HTR-8/SVneo (cell line): Measurements from ENCODE around the gene GRAMD1A.

Source experiments
- DNase-seq: peaks from one replicate; pipeline ENCODE4 v3.0.0; 2011; ENCODE audit warnings: low spot score, mixed read lengths; ENCODE audit not compliant: insufficient read length
- FAIRE-seq: peaks from 2 replicates; lab custom pipeline; 2011; peaks lifted over from hg19 to GRCh38; lab: Jason Lieb, UNC

The GRAMD1A gene

GRCh38 chr19:35033067-35034004 is 33.2 kb downstream of the GRAMD1A start:
- DNase-seq: no peak

GRCh38 chr19:35034005-35034502 is 33.9 kb downstream of the GRAMD1A start:
- FAIRE-seq: no peak
- DNase-seq: no peak

More at GRCh38 chr19:35033067-35034004, 33.2 kb downstream of the GRAMD1A start:
- no peak for FAIRE-seq

- FAIRE-seq (no peak), DNase-seq (no peak)
Observed at GRCh38 chr19:35034588-35035382, 34.7 kb downstream of the GRAMD1A start.

GRCh38 chr19:35037716-35038622 is 37.8 kb downstream of the GRAMD1A start:
- FAIRE-seq (no peak), DNase-seq (no peak)

- FAIRE-seq (no peak), DNase-seq (no peak)
Observed at GRCh38 chr19:35038623-35039512, 38.7 kb downstream of the GRAMD1A start.

GRCh38 chr19:35039881-35040825 is 40.0 kb downstream of the GRAMD1A start:
- no peak for DNase-seq
- no peak for FAIRE-seq

DNA sequence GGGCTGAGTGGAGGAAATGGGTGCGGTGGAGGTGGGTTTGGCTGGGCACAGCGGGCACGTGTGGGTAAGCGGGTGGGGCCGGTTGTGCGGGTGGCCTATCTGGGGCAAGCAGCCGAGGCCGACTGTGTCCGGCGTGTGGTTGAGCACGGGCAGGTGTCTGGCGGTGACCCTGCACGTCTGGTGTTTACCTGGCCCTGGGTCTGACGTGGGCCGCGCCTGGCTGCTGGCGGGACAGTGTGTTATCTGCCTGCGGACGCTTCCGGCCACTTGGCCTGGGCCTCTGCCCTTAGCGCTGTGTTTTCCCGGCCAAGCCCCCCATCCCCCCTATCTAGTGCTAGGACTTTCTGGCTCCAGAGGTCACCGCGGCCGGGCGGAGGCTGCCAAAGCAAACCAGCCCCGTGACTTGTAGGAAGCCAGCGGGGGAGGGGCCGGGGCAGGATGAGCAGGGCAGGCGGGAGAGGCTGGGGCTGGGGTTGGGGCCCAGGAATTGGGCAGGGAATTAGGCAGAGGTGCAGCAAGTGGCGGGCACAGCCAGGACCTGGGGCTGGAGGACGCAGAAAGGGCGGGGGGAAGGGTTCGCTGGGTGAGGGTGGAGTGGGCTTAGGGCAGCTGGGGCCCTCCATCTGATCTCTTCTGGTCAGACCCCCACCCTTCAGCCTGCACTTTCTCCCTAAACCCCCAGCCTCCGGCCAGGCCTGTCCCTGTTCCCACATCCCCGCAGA is 40.9 kb downstream of the GRAMD1A start:
- FAIRE-seq (no peak), DNase-seq (no peak)

GRCh38 chr19:35041548-35042055 is 41.5 kb downstream of the GRAMD1A start, which contains the start of gene HPN:
Gene HPN (plus strand): TSS chr19:35041721. CDS start chr19:35042507, 786 bp downstream.
- FAIRE-seq: no peak

DNA sequence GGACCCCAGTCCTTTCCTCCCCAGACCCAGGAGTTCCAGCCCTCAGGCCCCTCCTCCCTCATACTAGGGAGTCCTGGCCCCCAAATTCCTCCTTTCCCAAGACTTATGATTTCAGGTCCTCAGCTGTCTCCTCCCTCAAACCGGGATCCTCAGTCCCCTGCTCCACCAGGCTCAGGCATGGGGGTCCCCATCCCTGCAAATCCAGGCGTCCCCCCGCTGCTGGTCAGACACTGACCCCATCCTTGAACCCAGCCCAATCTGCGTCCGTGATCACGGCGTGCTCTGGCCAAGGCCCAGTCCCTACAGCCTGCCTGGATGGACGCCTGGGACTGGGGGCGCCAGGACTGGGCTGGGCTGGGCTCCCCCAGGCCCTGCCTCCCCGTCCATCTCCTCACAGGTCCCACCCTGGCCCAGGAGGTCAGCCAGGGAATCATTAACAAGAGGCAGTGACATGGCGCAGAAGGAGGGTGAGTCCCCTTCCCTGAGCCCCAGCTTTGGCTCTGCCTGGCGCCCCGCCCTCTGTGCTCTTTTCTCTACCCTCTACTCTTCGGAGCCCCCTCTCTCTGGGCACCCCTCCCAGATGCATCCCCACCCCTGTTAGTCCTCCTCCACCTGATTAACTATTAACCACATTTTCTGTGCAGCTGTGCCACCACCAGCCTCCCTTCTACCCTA is 42.1 kb downstream of the GRAMD1A start:
- DNase-seq (no peak), FAIRE-seq (no peak)

More at GRCh38 chr19:35041548-35042055, 41.5 kb downstream of the GRAMD1A start, which contains the start of gene HPN:
- DNase-seq: no peak

DNA sequence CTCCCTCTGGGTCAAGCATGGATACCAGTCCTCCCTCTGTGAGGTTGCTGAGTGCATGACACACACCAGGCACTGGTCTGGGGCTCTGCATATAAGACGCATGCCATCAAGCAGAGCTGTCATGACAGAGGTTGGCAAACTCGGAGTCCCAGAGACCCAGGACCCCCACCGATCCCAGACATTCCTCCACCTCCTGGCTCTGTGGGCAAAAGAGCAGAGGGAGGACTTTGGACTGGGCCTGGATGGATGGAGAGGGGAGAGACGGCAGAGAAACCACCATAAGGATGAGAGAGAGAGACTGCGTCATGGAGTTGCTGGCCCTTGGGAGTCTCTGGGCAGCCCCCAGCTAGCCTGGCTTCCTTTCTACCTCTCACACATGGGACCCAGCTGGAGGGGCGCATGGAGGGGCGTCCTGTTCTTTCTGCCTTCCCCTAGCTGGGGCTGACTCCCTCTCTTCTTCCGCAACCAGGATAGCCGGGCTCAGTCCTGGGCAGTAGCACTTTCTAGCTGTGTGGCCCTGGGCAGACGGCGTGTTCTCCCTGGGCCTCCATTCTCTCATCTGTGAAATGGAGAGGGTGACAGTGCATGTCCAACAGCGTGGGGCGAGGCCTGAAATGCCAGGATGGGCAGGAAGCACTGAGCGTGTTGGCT is 43.0 kb downstream of the GRAMD1A start:
- FAIRE-seq (no peak), DNase-seq (no peak)

DNA sequence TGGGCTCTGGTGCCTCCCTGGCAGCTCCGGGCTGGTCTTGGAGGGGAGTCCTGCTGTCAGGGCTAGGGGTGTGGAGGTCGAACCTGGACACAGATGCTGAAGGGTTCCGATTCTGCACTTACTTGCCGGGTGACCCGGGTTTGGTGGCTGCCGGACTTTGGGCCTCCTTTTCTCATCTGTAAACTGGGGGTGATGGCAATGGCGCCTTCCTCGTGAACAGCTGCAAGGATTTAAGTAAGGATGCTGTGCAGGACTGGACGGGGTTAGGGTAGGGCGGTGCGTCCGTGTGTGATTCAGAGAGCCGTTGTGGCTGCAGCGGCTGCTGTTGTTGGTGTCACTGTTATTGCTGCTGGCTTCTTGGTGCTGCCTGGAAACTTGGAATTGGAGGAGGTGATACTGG is 43.8 kb downstream of the GRAMD1A start:
- DNase-seq (no peak), FAIRE-seq (peak; percentile 4)

- FAIRE-seq: peak; percentile 73
- DNase-seq: peak; percentile 57
Observed at GRCh38 chr19:35044317-35045117, 44.4 kb downstream of the GRAMD1A start.

- DNase-seq (peak; percentile 56), FAIRE-seq (peak; percentile 80)
Observed at GRCh38 chr19:35045667-35046300, 45.7 kb downstream of the GRAMD1A start.

- FAIRE-seq (no peak), DNase-seq (no peak)
Observed at GRCh38 chr19:35046461-35046860, 46.3 kb downstream of the GRAMD1A start.
